GM21619 (cell line): ENCODE data around the gene SLC26A8.
A peak's percentile ranks its signal among the peaks of the same experiment; 100 is the strongest.
"Not testable (repeated sequence)": the region's sequence is repeated elsewhere in the genome, so short reads cannot be mapped to it uniquely, and the experiment has no call there.

Experiments used
- ATAC-seq: cut with Tn5 transposase; IDR thresholded peaks from one replicate; pipeline ENCODE4 v1.9.1; 2021; ENCODE audit not compliant: unreplicated experiment

SLC26A8 gene

DNA sequence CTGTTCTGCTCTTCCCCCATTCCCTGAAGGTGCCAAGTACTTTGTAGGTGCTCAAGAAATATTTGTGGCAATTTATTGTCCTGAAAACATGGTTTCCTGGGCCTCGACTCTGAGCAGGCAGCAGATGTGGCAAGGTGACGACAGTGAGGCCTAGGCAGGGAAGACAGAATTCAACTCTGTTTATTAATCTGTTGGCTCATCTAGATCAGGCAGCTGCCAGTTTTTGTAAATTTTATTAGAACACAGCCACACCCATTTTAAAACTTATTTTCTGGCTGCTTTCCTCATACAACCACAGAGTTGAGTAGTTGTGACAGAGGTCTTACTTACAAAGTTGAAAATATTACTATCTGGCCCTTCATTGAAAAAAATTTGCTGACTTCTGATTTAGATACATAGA lies 27.7 kb upstream of the SLC26A8 start:
- no peak for ATAC-seq

GRCh38 chr6:36050947-36051710 lies 26.7 kb upstream of the SLC26A8 start:
- no peak for ATAC-seq

DNA sequence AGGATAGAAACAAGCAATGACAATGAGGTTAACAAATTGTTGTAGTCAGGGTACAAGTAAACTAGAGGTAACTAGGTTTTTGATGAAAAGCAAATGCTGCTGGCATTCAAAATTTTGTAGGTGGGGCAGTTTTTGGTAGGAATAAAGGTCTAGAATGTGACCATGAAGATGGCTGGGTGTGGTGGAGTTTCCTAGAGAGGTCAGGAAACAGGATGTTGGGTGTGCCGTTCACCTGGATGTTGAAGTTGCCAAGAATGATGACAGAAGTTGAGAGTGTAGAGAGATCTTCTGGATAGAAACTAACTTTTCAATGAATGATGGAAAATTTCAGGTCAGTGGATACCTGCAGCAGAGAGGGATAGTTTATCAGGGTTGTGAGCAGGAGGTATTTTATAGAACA lies 25.9 kb upstream of the SLC26A8 start:
- no peak for ATAC-seq

DNA sequence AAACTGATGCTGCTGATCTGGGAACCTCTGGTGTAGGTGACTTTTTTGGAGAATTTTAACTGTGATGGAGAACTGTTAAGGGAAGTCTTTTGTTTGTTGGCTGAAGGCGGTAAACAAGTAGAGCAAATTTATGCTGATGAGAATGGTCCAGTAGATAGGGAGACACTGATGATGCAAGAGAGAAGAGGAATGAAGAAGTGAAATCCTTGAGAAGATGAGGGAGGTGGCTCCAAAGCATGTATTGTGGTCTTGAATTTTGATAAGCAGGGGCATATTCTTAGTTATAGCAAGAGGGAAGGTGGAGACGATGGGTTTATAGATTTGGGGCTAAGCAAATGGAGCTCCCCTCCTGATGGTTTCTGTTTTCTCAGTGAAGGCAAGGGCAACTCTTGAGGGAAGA lies 25.1 kb upstream of the SLC26A8 start:
- no peak for ATAC-seq

DNA sequence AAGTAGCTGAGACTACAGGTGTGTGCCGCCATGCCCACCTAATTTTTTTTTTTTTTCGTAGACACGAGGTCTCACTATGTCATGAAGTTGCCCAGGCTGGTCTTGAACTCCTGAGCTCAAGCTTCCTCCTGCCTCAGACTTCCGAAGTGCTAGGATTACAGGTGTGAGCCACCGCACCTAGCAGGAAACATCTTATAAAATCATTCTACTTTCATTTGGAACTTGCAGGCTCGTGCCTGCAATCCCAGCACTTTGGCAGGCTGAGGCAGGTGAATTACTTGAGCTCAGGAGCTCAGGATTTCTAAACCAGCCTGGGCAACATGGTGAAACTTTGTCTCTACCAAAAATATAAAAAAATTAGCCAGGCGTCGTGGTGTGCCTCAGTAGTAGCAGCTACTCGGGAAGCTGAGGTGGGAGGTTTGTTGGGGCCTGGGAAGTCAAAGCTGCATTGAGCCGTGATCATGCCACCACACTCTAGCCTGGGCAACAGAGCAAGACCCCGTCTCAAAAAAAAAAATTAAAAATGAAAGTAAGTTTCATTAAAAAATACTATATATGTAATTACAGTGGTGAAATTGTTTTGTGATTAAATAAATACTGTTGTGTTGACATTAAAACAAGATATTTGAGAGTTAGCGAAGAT lies 18.3 kb upstream of the SLC26A8 start:
- no peak for ATAC-seq

GRCh38 chr6:36040958-36041357 lies 16.5 kb upstream of the SLC26A8 start:
- ATAC-seq, result no peak

- ATAC-seq, result no peak
Measured at GRCh38 chr6:36039112-36039511, 14.7 kb upstream of the SLC26A8 start.

DNA sequence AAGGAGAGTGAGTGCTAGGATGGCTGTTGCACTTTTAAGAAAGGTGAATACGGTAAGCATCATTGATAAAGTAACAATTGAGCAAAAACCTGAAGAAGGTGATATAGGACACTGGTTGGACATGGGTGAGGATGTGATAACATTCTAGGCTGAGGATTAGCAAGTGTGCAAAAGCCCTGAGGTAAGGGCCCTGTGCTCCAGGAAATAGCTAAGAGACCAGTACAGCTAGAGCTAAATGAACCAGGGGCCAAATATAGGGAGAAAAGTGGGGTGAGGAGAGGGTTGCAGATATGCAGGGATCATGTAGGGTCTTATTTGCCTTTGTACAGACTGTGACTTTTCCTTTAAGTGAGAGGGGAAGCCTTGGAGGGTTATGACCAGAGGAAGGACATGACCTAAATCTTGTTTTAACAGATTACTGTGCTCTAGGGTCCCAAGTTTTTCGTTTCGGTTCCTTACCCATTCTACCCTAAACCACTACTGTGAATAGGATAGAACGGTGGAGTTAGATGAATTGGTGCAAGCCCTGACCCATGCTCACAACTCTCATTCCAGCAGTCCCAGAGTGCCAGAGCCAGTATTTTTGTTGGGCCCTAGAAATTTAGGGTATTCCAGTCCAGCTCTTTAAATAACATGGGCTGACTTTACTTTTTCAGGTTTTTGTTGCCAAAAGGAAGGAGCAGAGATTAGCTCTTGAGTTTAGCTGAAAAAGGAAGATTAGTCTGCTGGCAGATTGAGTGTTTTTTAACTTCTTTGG lies 13.9 kb upstream of the SLC26A8 start:
- no peak for ATAC-seq

- no peak for ATAC-seq
Measured at GRCh38 chr6:36035225-36035624, 10.8 kb upstream of the SLC26A8 start.

GRCh38 chr6:36034441-36034840 lies 10.0 kb upstream of the SLC26A8 start:
- no peak for ATAC-seq

DNA sequence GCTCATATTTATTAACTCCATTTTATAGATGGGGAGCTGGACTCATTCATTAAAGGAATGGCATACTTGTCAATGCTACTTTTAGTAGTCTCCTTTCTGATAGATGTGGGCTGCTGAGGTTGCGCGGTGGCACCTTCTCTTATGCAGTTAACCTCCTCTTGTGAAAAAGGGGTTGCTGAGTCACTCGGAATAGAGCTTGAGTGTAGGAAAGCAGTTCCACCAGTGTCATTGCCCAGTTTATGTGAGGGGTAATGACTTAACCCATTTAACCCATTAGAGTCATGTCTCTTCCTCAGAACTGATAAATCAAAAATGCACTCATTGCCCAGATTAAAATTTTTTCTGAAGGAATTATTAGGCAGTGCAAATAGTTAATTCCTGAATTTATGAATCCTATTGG lies 9.5 kb upstream of the SLC26A8 start:
- ATAC-seq, result no peak

GRCh38 chr6:36033144-36033543 lies 8.7 kb upstream of the SLC26A8 start:
- ATAC-seq, result not testable (repeated sequence)

DNA sequence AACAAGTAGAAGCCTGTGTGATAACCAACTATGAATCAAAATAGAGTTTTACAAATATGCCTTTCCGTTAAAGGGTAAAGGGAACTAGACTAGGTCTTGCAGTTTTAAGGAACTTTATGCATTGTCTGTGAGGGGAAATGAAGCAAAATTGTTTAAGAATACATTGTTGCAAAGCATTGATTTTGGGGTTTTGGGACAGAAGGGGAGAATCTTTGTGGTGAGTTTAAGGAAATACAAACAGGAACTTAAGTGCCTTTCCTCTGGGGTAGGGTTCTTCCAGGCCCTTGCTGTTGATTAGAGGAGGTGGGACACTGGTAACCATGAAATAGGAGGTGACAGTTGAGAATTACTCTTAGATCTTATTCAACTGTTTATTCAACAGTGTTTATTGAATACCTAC lies 7.8 kb upstream of the SLC26A8 start:
- ATAC-seq, result no peak

GRCh38 chr6:36029464-36029863 lies 5.0 kb upstream of the SLC26A8 start:
- no peak for ATAC-seq

DNA sequence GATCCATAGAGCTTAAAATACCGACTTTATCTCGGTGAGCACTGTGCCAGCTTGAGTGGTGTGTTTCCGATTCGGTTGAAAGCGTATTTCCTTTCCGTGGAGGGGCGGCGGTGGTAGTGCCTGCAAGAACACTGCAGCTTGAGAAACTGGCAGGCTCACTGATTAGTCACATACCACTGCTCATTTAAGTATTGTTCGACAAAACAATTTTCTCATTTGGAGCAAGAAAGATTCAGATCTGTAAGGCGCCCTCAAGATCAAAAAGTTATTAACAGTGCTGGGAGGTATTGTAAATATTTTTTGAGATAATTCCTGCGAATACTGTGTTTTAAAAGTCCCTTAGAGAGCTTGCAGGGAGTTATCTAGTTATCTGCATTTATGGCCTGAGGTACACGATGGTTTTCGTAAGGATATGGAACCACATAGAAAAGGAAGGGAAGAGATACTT lies 4.5 kb upstream of the SLC26A8 start:
- no peak for ATAC-seq

GRCh38 chr6:36028088-36028876 lies 3.8 kb upstream of the SLC26A8 start:
- peak; percentile 25 for ATAC-seq

- ATAC-seq, result peak; percentile 81
Measured at GRCh38 chr6:36027501-36028087, 3.2 kb upstream of the SLC26A8 start, which contains the start of gene MAPK14. TSS of gene MAPK14 (plus strand) at chr6:36027808. CDS start at chr6:36028158, 350 bp downstream.

DNA sequence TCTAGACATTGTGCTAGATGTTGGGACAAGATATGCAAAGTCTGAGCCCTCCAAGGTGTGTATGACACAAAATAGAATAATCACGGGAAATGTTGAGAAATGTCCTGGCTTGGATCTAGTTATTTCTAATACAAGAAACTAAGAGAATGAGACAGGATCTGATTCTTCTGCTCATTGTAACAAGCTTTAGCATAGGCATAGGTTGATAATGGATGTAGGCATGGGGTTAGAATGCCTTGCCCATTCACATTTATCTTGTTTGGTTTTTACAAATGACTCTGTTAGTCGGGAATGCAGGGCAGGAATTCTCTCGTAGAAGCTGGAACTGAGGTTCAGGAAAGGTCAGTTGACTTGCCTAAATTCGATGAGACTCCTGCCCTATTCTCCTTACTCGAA lies 1.5 kb upstream of the SLC26A8 start:
- no peak for ATAC-seq

DNA sequence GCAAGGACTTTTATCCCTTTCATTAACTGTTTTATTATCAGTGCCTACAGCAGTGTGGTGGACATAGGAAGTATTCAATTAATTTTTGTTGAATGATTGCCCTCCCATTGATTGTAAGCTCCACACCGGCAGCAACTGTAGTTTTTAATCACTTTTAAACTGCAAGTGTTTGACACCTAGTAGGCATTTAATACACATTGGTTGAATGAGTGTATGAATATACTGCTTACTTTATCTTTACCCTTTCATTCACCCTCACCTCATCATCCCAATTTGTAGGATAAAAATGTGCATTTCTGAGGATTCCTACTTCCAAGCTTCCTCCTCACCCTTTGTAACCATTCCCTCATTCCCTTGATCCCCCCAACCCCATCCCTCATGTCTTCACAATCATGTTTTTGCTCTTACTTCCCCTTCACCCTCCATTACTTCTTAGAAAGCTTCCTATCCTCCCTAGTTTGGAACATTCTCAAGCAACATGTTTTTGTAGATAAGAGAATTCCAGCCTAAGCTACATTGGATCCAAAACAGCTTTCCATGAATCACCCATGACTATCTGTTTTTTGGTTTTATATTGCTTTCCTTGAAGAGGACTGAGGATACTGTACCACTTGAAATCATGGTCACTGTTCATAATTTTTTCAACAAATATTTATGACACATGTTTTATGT lies 955 bp upstream of the SLC26A8 start:
- ATAC-seq, result no peak

- no peak for ATAC-seq
Measured at GRCh38 chr6:36020154-36020553, 4.3 kb downstream of the SLC26A8 start.
